Mucosa of descending colon (tissue), 3 donors: ENCODE results near the gene KLRF1. TPM values are rescaled to one million over a fixed set of nuclear protein-coding genes. Genes with fewer than 3 reads are reported as not detected.
A peak's percentile ranks its signal among the peaks of the same experiment; 100 is the strongest.

ENCODE experiments used
- ATAC-seq: fragments of 200-7000 bp; cut with Tn5 transposase; one replicate; pipeline ENCODE4 v1.9.1; 2020; ENCODE audit warnings: mild to moderate bottlenecking, moderate library complexity
- DNase-seq, 3 donors: peaks; one replicate each; pipeline ENCODE4 v3.0.0-alpha.2; 2020
- H3K36me3 ChIP-seq: fragments of 200-600 bp; one replicate; pipeline ENCODE4 v1.8.0; 2021; ENCODE audit warnings: low read depth, mild to moderate bottlenecking
- H3K4me1 ChIP-seq: fragments of 200-600 bp; one replicate; pipeline ENCODE4 v1.8.0; 2021; ENCODE audit warnings: low read depth, mild to moderate bottlenecking
- H3K4me3 ChIP-seq: fragments of 200-600 bp; one replicate; pipeline ENCODE4 v1.8.0; 2021; ENCODE audit warnings: mild to moderate bottlenecking
- H3K9me3 ChIP-seq: fragments of 200-600 bp; one replicate; pipeline ENCODE4 v1.8.0; 2021; ENCODE audit warnings: mild to moderate bottlenecking
- intact Hi-C, 2 donors: fragments of 100-400 bp; cut with DNase I in 1 of 2; cut with micrococcal nuclease in 1 of 2; formaldehyde crosslinking; loops; one replicate each; pipeline versions ENCODE4 v1.11.0 to v1.11.1; 2022; cut with DNase I, micrococcal nuclease
- total RNA-seq, 3 donors: library from RNA; stranded (reverse); fragmentation: NEBNext Ultra II Directional in 2 of 3; extraction: Animal tissue kit (Norgen Biotek cat#: 25700) in 2 of 3; gene quantifications; one replicate each; pipeline versions ENCODE4 v1.2.1 to v1.2.4, GENCODE V29; 2021 to 2023
- TF ChIP-seq, protein P1 (sequence below): fragments of 200-600 bp; IDR thresholded peaks from one replicate; pipeline ENCODE4 v1.8.0; 2022; ENCODE audit warnings: antibody characterized with exemption, mild to moderate bottlenecking
- donor health status: DM: no; HTN: no; CAD: no; lungs with moderate emphysema.
- donor health status: DM: no; HTN: no; CAD: no.
- donor health status: DM: no; HTN: yes; CAD: no.

KLRF1 gene
- total RNA-seq, 3 donors from 2014 or later: 0.55 to 0.73 (median 0.58) TPM

DNA sequence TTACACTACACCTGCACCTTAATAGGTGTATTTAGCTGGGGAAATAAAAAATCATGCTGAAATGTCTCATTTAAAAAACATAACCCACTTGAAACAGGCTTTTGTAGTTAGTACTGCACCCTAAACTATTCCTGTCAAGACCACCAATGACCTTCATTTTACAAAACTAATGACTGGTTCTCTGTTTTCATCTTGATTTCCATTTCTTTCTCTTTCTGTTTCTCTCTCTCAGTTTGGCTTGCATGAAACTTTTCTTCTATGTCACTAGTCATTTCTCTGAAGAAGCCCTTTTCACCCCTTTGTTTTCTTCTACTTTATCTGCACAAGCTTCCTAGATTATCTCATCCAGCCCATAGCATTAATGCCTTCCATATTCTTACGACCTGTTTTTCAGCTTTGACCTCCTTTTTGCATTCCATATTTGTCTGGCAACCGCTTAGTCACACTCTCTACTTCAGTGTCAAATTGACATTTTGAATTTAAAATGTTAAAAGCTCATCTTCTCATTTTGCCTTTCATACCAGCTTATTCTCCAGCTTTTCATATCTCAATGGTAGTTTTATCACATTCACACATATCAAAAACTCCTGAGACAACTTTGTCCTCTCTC is 32.7 kb upstream of the KLRF1 start:
- no peaks in the 10 kb centered on the region for H3K36me3 ChIP-seq
- no peaks in the 10 kb centered on the region for H3K9me3 ChIP-seq
- H3K4me3 ChIP-seq: no peak overlapping the region
- TF ChIP-seq, protein P1, sequence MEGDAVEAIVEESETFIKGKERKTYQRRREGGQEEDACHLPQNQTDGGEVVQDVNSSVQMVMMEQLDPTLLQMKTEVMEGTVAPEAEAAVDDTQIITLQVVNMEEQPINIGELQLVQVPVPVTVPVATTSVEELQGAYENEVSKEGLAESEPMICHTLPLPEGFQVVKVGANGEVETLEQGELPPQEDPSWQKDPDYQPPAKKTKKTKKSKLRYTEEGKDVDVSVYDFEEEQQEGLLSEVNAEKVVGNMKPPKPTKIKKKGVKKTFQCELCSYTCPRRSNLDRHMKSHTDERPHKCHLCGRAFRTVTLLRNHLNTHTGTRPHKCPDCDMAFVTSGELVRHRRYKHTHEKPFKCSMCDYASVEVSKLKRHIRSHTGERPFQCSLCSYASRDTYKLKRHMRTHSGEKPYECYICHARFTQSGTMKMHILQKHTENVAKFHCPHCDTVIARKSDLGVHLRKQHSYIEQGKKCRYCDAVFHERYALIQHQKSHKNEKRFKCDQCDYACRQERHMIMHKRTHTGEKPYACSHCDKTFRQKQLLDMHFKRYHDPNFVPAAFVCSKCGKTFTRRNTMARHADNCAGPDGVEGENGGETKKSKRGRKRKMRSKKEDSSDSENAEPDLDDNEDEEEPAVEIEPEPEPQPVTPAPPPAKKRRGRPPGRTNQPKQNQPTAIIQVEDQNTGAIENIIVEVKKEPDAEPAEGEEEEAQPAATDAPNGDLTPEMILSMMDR: no peak
- intact Hi-C loops: no loop called here
- no peak for DNase-seq
- no peaks in the 10 kb centered on the region for H3K4me1 ChIP-seq
- no peak for ATAC-seq

DNA sequence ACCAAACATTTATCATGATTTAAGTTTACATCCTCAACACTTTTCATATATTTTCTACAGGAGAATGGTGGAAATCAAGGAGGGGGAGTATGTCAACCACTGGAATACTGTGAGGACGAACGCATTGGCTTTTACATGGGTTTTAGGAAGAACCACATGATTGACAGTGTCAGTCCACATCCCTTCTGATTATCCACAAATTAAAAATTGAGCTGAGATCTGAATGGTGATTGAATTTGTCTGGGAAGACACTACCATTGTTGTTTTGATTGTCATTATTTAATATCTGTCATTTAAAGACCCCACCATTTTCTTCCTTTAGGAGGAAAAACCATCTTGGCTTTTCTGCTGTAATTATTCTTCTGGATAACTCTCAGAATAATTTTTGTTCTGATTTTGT is 31.3 kb upstream of the KLRF1 start:
- no peak for ATAC-seq
- TF ChIP-seq, protein P1: no peak
- H3K9me3 ChIP-seq: no peaks in the 10 kb centered on the region
- H3K4me1 ChIP-seq: no peaks in the 10 kb centered on the region
- no peaks in the 10 kb centered on the region for H3K36me3 ChIP-seq
- no peak for DNase-seq
- intact Hi-C loops: no loop called here
- H3K4me3 ChIP-seq: no peak overlapping the region

DNA sequence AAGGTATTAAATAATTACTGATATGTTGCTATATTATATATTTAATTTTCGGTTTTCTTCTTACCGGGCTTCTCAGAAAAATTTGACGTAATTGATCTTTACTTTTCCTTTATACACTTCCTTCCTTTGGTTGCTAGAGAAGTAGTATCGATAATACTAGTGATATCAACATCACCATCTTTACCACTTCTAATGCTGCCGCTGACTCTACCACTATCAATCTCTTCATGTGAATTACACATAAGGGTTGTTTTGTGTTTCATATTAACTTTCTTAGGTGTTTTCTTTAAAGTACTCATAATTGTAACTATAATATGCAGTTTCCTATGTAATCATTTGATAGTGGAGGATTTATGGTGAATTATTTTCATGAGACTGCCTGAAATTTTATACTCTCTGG is 30.9 kb upstream of the KLRF1 start:
- Histone ChIP-seq H3K4me3 (no peak overlapping the region), H3K9me3 (no peaks in the 10 kb centered on the region), H3K36me3 (no peaks in the 10 kb centered on the region), H3K4me1 (no peaks in the 10 kb centered on the region)
- DNase-seq (no peak), ATAC-seq (no peak)
- intact Hi-C loops: no loop called here
- TF ChIP-seq, protein P1: no peak

DNA sequence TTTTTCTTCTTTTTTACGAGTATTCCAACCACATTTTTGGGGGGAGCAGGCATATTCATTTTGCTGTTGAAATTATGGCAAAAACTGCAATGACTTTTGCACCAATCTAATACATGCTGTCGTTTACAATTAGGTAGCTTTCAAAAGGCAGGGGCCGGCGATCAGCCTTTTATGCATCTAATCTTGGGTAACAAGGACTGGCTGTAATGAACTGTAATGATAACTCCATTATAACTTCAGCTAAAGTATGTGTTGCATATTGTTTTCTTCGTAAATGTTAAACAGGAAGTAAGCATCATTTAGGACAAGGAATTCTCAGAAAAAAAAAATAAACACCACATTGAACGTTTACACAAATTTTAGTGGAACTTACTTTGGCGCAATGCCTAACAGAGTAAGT is 30.3 kb upstream of the KLRF1 start:
- DNase-seq: no peak
- no peaks in the 10 kb centered on the region for H3K4me1 ChIP-seq
- H3K36me3 ChIP-seq: no peaks in the 10 kb centered on the region
- ATAC-seq: no peak
- TF ChIP-seq, protein P1: no peak
- intact Hi-C loops: no loop called here
- no peaks in the 10 kb centered on the region for H3K9me3 ChIP-seq
- no peak overlapping the region for H3K4me3 ChIP-seq

DNA sequence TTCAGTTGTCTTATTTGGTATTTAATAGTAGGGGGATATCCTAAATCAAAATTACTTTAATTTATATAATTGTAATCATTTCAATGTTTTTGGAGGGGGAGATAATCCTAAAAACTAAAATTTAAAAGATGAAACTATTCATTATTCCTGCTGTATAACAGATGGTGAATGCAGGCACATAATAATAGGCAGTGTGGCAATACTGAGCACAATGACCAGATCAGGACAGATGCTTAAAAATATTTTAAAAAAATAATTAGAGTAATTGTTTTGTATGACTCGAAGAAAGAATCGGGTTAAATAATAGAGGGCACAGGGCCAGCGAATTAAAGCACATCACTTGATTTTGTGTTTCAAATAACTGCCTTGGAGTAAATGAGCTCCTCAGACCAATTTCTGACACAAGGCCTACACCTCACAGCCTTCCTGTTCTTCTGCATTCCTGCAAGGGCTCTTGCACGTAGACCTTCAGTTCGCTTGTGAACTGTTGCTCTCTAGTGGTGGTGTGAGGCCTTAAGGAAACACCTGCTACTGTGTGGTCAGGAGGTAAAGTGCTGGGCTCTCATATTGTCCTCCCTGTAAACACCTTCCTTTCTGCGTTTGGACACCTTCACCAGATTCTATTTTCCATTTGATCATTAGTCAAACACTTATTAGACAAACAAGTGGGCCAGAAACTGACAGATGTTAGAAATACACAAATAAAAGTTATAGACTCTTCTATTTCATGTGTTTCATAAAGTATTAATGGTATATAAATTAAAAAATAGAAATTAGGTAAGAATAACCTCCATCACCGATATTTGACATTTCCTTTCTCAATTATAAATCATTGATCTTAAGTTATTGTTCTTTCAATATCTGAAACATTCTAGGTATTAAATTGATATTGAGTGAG is 29.3 kb upstream of the KLRF1 start:
- Histone ChIP-seq H3K4me3 (no peak overlapping the region), H3K4me1 (no peaks in the 10 kb centered on the region), H3K9me3 (no peaks in the 10 kb centered on the region), H3K36me3 (no peaks in the 10 kb centered on the region)
- TF ChIP-seq, protein P1: peak; percentile 26
- DNase-seq (peak in 2 of 3 donors; percentile 36 to 75), ATAC-seq (peak; percentile 93)
- intact Hi-C loops: no loop called here
